GM21447 (cell line): ENCODE measurements around the gene MIA.
"Not testable (repeated sequence)": the region's sequence is repeated elsewhere in the genome, so short reads cannot be mapped to it uniquely, and the experiment has no call there.

Source experiments
- ATAC-seq: cut with Tn5 transposase; IDR thresholded peaks from one replicate; pipeline ENCODE4 v1.9.1; 2021; ENCODE audit not compliant: unreplicated experiment

The MIA gene

DNA sequence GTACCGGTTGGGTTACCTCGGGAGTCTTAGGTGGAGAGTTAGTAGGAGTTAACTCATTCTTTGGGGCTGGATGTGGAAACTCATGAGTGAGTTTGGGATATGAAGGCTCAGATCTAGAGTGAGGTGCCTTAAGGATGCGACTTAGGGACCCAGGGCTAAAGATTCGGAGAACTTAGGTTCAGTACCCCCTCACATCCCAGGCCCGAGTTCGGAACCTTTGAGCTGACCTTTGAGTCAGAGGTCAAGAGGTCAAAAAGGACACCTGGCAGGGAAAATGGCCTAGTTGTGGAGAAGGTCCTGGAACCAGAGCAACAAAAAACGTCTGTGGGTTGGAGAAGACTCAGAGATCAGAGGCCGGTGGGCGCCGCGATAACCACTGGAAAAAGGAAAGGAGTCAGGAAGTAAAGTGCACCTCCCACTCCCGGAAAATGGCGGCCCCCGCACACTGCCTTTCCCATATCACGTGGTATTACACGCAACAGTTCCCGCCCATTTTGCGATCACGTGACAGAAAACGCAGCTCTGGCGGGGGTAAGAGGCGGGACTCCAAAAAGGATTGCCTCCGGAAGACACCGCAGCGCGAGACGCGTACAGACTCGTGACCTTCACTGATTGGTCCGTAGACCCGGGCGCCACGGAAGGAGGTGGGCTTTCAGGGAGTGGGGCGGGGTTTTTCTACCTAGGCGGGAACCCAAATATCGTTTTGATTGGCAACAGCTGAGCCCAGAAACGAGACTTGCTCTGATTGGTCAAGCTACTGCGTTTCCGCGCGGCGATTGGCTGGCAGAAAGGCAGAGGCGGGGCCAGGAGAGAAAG, 25.1 kb upstream of the MIA start, which contains the start of gene ACTMAP:
TSS of gene ACTMAP (minus strand) at position 420 of the 816 bp plus-strand sequence. CDS start 674 bp downstream, outside the sequence.
- ATAC-seq: peak; percentile 83

DNA sequence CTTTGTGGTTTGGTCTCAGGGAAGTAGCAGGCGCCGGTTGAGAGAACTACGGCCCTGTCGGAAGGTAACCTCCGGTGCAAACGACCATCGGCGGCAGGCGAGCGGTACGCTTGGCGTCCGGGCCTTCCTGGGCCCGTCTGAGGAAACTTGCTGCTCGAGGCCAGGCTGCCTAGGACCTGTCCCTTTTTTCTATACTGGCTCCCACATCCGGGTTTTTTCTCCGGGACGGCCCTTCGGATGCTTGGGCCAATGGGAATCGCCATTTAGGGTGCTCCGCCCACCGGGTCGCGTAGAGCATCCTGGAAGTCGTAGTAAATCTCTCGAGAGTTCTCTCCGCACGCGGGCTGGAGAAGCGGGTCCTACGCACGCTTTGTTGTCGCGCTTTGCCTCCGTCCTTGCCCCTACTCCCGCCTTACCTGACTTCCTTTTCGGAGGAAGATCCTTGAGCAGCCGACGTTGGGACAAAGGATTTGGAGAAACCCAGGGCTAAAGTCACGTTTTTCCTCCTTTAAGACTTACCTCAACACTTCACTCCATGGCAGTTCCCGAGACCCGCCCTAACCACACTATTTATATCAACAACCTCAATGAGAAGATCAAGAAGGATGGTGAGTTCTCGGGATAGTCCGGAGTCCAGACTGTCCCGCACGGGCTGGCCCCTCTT, 24.3 kb upstream of the MIA start, which contains the start of gene SNRPA:
TSS of gene SNRPA (plus strand) at position 330 of the 664 bp plus-strand sequence. CDS start at position 536, 206 bp downstream.
- ATAC-seq: peak; percentile 64

DNA sequence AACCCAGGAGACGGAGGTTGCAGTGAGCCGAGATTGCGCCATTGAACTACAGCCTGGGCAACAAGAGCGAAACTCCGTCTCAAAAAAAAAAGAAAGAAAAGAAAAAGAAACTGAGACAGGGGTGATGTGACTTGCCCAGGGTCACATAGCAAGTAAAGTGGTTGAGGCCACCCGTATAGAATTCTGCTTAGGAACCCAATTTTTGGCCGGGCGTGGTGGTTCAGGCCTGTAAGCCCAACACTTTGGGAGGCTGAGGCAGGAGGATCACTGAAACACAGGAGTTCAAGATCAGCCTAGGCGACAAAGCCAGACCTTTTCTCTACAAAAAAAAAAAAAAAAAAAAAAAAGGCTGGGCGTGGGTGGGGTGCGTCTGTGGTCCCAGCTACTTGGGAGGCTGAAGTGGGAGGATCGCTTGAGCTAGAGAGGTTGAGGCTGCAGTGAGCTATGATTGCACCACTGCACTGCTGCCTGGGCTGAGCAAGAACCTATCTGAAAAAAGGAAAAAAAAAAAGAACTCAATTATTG, 23.0 kb upstream of the MIA start:
- no peak for ATAC-seq

DNA sequence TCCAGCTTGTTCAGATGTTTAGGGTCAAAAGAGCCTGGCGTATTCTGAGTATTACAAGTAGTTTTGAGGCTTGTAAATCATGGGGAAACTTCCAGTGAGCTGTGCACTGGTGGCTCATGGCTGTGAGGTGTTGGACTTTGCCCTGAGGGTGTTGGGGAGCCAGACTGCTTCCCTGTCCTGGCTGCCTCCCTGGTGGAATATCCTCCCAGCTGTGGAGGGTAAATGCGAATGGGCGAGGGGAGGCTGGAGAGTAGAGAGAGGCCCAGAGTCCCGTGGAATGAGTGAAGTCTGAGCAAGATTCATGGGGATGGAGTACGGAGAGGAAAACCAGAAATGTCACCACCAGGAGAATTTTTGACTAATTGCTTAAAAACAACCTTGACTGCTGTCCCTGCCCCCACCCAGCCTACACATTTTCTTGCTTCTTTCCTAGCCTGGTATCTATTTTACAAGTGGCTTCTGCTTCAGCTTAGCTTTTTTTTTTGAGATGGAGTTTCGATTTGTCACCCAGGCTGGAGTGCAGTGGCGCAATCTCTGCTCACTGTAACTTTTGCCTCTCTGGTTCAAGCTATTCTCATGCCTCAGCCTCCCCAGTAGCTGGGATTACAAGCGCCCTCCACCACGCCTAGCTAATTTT, 20.6 kb upstream of the MIA start:
- ATAC-seq: no peak

DNA sequence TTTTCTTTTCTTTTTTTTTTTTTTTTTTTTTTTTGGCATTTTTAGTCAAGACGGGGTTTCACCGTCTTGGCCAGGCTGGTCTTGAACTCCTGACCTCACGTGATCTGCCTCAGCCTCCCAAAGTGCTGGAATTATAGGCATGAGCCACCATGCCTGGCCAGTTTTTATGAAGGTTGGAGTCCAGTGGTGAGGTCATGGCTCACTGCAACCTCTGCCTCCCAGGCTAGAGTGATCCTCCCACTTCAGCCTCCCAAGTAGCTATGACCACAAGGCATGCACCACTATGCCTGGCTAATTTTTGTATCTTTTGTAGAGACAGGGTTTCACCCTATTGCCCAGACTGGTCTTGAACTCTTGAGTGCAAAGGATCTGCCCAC, 20.1 kb upstream of the MIA start:
- no peak for ATAC-seq

DNA sequence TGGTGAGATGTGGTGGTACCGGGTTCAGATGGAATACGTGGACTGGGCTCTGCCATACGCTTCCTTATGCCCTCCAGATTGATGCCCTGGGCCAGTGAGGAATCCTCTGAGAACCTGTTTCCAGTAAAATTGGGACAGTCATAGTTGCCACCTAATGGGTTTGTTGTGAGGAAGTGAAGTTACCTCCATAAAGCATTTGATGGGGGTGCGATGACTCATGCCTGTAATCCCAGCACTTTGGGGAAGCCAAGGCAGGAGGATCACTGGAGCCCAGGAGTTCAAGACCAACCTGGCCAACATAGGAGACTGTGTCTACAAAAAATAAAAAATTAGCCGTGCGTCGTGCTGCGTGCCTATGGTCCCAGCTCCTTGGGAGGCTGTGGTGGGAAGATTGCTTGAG, 19.5 kb upstream of the MIA start:
- no peak for ATAC-seq

DNA sequence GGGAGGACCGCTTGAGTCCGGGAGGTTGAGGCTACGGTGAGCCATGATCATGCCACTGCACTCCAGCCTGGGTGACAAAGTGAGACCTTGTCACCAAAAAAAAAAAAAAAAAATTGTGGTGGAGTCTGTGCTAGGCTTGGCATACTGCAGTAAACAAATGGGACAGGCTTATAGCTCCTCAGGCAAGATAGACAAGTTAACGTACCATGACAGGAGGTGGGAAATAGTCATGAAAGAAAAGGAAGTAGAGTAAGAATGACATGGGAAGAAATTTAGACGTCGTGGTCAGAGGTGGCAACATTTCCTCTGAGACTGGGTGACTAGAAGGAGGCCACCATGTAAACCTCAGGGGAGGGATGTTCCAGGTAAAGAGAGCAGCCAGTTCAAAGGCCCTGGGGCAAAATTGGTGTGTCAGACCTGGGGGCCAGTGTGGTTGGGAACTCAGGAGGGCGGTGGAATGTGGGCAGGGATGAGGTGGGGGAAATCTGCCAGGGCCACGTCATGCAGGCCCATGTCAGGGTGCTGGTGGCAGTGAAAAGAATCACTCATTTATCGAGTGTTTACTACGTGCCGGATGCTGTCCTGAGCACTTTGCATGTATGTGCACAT, 18.7 kb upstream of the MIA start:
- no peak for ATAC-seq

DNA sequence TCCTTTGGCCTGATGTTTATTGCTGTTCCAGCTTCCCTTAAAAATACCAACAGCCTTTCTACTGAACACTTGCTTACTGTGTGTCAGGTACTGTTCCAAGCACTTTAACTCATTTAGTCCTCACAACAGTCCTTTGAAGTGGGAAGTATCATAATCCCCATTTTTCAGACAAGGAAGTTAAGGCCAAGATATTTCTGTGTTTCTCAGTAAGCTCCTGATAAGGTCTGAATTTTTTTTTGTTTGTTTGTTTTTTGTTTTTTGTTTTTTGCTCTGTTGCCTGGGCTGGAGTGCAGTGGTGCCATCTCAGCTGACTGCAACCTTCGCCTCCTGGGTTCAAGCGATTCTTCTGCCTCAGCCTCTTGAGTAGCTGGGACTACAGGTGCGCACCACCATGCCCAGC, 16.8 kb upstream of the MIA start:
- no peak for ATAC-seq

DNA sequence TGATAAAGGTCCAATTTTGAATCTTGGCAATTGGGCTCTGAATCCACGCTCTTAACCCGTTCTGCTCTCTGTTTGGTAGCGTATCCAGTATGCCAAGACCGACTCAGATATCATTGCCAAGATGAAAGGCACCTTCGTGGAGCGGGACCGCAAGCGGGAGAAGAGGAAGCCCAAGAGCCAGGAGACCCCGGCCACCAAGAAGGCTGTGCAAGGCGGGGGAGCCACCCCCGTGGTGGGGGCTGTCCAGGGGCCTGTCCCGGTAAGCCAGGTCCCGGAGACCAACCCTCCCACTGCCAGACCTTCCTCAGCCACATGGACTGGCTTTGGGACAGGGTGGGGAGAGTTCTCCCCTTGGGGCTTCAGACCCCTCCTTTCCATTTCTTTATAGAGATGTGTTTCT, 16.0 kb upstream of the MIA start:
- no peak for ATAC-seq

DNA sequence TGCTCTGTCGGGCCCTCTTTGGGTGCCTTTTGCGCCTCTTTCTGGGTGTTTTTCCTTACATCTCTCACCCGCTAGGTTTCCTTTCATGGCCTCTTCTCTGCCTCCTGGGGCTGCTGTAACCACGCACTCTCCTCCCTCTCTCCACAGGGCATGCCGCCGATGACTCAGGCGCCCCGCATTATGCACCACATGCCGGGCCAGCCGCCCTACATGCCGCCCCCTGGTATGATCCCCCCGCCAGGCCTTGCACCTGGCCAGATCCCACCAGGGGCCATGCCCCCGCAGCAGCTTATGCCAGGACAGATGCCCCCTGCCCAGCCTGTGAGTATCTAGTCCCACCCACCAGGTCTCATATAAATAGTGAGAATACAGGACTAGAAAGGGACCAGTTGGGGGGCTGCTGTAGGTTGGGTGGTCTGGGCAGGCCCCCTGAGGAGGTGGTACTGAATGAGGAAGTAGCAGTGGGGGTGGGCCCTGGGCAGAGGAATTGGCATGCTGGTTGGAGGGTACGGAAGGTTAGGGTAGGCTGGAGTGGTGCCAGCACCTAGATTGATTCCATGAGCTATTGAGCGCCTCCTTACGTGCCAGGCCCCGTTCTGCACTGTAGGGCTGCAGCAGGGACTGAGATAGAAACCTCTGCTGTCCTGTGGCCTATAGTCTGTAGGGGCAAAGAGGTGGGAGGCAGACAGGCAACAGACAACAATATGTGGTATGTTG, 12.4 kb upstream of the MIA start:
- ATAC-seq: no peak

DNA sequence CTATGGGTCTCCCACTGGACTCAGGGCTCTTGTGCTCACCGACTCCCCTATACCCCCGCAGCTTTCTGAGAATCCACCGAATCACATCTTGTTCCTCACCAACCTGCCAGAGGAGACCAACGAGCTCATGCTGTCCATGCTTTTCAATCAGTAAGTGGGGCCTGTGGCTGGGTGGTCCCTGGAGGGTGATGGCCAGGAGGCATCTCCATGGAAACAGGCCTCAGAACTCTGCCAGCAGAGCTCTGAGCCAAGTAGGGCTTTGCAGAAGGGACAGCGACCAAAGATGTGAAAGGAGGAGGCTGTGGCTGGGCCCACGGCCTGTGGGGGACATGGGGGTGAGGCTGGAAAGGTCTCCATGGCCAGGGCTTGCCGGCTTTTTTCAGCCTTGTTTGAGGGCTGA, 11.8 kb upstream of the MIA start:
- no peak for ATAC-seq

DNA sequence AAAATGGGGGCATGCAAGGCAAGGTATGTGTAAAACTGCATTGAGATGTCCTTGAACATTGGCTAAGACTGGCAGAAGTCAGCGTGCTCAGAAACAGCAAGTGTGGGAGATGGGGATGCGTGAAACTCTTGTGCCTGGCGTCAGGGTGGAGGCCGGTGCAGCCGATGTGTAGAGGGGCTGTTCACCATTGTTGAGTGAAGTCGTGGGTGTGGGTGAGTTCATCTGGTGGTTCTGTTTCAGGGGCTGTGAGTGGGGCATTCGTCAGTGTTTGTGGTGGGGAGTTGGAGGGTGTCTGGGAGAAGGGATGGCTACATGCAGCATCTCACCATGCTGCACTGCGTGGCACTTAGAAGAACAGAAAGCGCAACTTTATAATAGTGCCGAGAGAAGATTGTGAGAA, 11.4 kb upstream of the MIA start:
- no peak for ATAC-seq

DNA sequence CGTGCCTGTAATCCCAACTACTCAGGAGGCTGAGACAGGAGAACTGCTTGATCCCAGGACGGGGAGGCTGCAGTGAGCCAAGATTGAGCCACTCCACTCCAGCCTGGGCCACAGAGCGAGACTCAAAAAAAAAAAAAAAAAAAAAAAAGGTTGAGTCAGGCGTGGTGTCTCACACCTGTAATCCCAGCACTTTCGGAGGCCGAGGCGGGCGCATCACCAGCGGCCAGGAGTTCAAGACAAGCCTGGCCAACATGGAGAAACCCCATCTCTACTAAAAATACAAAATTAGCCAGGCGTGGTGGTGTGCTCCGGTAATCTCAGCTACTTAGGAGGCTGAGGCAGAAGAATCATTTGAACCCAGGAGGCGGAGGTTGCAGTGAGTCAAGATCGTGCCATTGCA, 8.9 kb upstream of the MIA start:
- not testable (repeated sequence) for ATAC-seq

DNA sequence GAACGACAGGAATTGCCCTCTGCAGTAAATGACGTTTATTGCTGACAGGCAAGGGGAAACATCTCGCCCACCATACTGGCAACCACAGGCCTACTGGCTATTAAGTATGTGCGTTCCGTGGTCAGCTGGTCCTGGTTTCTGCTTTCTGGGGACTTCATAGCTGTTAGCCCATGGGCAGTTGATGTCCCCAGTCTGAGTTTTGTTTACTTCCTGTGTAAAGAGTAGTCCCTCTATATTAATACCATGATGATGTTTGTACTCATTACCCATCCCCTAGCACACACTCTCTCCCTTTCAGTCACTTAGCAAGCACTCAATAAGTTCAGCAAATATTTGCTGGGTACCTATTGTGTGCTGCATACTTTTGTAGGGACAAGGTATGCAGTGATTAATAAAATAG, 6.5 kb upstream of the MIA start:
- ATAC-seq: no peak

DNA sequence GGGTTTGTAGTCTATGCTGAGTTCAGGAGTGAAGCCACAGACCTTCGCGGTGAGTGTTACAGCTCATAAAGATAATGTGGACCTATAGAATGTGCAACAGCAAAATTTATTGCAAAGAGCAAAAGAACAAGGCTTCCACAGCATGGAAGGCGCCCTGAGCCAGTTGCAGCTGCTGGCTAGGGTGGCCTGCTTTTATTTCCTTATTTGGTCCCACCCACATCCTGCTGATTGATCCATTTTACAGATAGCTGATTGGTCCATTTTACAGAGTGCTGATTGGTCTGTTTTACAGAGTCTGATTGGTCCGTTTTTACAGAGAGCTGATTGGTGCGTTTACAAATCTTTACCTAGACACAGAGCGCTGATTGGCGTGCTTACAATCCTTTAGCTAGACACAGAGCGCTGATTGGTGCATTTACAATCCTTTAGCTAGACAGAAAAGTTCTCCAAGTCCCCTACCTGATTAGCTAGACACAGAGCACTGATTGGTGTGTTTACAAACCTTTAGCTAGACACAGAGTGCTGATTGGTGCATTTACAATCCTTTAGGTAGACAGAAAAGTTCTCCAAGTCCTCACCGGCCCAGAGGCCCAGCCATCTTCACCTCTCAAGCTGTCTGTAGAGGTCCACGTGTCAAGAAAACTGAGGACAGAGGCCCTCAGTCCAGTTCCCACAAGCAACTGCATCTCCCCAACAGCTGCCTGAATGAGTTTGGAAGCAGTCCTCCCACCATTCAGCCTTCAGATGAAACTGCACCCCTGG, 4.0 kb upstream of the MIA start:
- ATAC-seq: not testable (repeated sequence)

DNA sequence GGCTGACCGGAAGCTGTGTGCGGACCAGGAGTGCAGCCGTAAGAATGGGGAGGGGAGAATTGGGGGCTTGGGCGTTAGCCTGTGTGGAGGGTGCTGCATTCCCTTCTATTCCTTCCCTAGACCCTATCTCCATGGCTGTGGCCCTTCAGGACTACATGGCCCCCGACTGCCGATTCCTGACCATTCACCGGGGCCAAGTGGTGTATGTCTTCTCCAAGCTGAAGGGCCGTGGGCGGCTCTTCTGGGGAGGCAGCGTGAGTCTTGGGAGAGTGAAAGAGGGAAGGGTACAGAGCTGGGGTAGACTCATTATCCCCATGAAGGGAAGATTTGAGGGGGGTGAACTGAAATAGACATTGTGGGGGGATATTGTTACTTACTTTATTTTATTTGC, 306 bp downstream of the MIA start:
- ATAC-seq: no peak

DNA sequence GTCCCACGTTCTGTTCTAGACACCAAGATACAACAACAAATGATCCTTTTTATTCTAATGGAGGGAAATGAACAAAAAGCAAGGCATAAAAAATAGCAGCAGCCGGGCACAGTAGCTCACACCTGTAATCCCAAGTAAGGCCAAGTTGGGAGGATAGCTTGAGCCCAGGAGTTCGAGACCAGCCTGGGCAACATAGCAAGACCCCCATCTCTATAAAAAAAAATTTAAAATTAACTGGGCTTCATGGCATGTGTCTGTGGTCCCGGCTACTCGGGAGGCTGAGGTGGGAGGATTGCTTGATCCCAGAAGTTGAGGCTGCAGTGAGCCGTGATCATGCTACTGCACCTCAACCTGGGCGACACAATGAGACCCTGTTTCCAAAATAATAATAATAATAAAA, 1.0 kb downstream of the MIA start:
- ATAC-seq: no peak

DNA sequence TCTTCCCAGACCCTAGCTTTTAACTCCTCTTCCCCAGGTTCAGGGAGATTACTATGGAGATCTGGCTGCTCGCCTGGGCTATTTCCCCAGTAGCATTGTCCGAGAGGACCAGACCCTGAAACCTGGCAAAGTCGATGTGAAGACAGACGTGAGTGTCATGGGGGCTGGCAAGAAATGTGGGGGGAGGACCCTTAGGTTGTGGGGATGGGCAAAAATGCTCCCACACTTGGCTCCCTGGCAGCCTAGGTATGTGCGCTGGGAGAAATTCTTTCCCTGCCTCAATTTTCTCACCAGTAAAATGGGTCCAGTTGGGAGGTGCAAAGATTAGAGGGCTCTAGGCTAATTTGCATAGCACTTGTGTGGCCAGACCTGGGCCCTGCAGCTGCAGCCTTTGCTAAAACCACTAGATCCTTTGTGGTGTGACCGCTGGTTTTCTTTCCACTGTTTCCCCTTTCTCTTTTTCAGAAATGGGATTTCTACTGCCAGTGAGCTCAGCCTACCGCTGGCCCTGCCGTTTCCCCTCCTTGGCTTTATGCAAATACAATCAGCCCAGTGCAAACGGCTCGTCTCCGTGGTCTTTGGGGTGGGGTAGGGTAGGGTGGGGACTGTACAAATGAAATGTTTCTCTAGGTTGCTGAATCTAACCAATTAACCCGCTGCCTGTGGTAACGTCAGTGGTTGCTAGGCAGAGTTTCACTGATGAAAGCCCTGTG, 1.8 kb downstream of the MIA start:
- peak; percentile 60 for ATAC-seq

DNA sequence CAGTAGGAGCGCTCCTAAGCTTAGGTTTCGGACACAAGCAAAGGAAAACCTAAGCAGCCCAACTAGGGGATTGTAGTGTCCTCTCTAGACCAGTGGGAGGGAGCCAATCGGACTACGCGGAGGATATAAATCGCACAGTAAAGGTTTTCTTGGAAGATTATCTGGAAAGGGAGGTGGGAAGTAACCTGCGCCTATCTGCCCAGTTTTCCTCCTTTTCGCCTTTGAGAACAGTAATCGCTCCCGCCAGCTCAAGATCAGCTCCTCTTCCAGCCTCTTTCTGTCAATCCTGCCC, 2.3 kb downstream of the MIA start:
- ATAC-seq: no peak
